Pancreas (tissue), 10 donors: Measurements from ENCODE around the gene POLR3K. TPM values are rescaled to one million over a fixed set of nuclear protein-coding genes. Genes with fewer than 3 reads are reported as not detected.
"Not testable (repeated sequence)": the region's sequence is repeated elsewhere in the genome, so short reads cannot be mapped to it uniquely, and the experiment has no call there.

Source experiments
- ATAC-seq, 4 donors: fragments of 200-7000 bp; cut with Tn5 transposase; one replicate each; pipeline versions ENCODE4 v1.8.0 to v1.9.1; 2020; ENCODE audit warnings: mild to moderate bottlenecking in 4 of 4, moderate library complexity in 4 of 4
- DNase-seq, 6 donors: peaks; one replicate each; pipeline ENCODE4 v3.0.0-alpha.2; 2020
- FAIRE-seq: peaks from 2 replicates; lab custom pipeline; 2012; peaks lifted over from hg19 to GRCh38; lab: Jason Lieb, UNC
- H3K27ac ChIP-seq, 4 donors: fragments of 200-600 bp; sonication (generic); 1 replicate in 3 of 4; 2 replicates in 1 of 4; pipeline versions ENCODE4 v1.5.0 to v1.8.0; 2020
- H3K27me3 ChIP-seq, 4 donors: fragments of 200-600 bp; one replicate each; pipeline ENCODE4 v1.8.0; 2021
- H3K36me3 ChIP-seq, 3 donors: fragments of 200-600 bp; sonication (generic) in 1 of 3; one replicate each; pipeline versions ENCODE4 v1.5.0 to v1.8.0; 2020 to 2021
- H3K4me1 ChIP-seq, 3 donors: fragments of 200-600 bp; one replicate each; pipeline ENCODE4 v1.8.0; 2021
- H3K4me3 ChIP-seq, 4 donors: fragments of 200-600 bp; sonication (generic) in 2 of 4; one replicate each; pipeline versions ENCODE4 v1.5.0 to v1.8.0; 2020 to 2021
- H3K9me3 ChIP-seq, 4 donors: fragments of 200-600 bp; one replicate each; pipeline ENCODE4 v1.8.0; 2021
- WGBS, 2 donors: extraction: QIAGEN DNeasy Blood & Tissue Kit; methylation state at CpG; one replicate each; pipeline ENCODE4 v1.1.7; 2013; 5-methylcytosine and 5-hydroxymethylcytosine counted together
- intact Hi-C, 3 donors: fragments of 100-400 bp; cut with DNase I; formaldehyde crosslinking; loops; one replicate each; pipeline versions ENCODE4 v1.11.1 to v1.14.2; 2022
- polyA plus RNA-seq, 2 donors: library from polyadenylated mRNA; stranded (reverse); fragments of 200-250 nt; gene quantifications; one replicate each; pipeline ENCODE4 v1.2.3, GENCODE V29; 2013
- total RNA-seq, 6 donors: library from RNA; stranded (reverse); fragmentation: NEBNext Ultra II Directional in 4 of 6; extraction: Animal tissue kit (Norgen Biotek cat#: 25700) in 4 of 6; gene quantifications; one replicate each; pipeline versions ENCODE4 v1.2.1 to v1.2.4, GENCODE V29; 2021 to 2023
- TF ChIP-seq, protein P1 (sequence below), 4 donors: fragments of 200-600 bp; sonication (generic) in 3 of 4; IDR thresholded peaks; one replicate each; pipeline versions ENCODE4 v1.5.0 to v1.8.0; 2021; ENCODE audit warnings: antibody characterized with exemption in 4 of 4
- donor health status: healthy with polysubstance abuse.
- donor health status: DM: no; HTN: no; CAD: no; lungs with moderate emphysema.
- donor health status: DM: no; HTN: no; CAD: no.
- donor health status: control.
- donor health status: control.
- donor health status: Bipolar disorder and iron deficiency.
- donor health status: DM: yes; HTN: yes; CAD: no.
- donor health status: DM: no; HTN: no; CAD: no.
- donor health status: DM: no; HTN: no; CAD: no.
- donor health status: DM: yes; HTN: yes; CAD: no.

The POLR3K gene
- total and polyA plus RNA-seq, 8 donors = 2.8 to 5.3 (median 4.1) TPM

DNA sequence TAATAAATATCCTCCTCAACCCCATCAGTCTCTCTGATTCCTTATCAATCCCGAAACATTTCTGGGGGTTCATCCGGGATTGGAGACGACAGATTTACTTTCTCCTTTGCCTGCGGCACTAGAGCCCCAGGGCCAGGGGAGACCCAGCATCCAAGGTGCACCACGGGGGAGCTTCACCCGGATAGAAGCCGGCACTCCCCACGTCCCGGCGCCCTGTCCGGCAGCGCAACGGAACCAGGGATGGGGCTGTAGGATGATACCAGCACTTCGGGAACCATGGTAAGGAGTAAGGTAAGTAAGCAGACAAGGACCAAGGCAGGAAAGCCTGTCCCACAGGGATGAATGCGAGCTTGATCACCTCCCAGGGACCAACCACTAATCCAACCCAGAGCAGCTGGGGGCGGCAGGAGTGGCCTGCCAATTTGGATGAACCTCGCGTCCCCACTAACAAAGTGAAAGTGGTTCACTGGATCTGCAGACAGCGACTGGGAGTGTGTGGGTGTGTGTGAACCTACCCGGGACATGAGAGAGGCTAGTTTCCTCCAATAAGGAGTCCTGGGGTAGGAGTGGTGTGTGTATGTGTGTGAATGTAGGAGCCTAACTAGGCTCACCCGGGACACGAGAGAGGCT is 11.9 kb downstream of the POLR3K start:
- Histone ChIP-seq H3K4me3 (no peak overlapping the region), H3K9me3 (no peaks in the 10 kb centered on the region), H3K27me3 (no peaks in the 10 kb centered on the region), H3K36me3 (no peaks in the 10 kb centered on the region), H3K4me1 (no peaks in the 10 kb centered on the region), H3K27ac (no peak overlapping the region)
- FAIRE-seq (no peak), DNase-seq (no peak), ATAC-seq (no peak)
- intact Hi-C loops = no loop called here
- TF ChIP-seq, protein P1, sequence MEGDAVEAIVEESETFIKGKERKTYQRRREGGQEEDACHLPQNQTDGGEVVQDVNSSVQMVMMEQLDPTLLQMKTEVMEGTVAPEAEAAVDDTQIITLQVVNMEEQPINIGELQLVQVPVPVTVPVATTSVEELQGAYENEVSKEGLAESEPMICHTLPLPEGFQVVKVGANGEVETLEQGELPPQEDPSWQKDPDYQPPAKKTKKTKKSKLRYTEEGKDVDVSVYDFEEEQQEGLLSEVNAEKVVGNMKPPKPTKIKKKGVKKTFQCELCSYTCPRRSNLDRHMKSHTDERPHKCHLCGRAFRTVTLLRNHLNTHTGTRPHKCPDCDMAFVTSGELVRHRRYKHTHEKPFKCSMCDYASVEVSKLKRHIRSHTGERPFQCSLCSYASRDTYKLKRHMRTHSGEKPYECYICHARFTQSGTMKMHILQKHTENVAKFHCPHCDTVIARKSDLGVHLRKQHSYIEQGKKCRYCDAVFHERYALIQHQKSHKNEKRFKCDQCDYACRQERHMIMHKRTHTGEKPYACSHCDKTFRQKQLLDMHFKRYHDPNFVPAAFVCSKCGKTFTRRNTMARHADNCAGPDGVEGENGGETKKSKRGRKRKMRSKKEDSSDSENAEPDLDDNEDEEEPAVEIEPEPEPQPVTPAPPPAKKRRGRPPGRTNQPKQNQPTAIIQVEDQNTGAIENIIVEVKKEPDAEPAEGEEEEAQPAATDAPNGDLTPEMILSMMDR (IDR thresholded peaks at IDR 0.05) = no peak
- 93 to 96% methylated on average over 20 to 22 of the region's 22 CpGs for WGBS, 2 donors

DNA sequence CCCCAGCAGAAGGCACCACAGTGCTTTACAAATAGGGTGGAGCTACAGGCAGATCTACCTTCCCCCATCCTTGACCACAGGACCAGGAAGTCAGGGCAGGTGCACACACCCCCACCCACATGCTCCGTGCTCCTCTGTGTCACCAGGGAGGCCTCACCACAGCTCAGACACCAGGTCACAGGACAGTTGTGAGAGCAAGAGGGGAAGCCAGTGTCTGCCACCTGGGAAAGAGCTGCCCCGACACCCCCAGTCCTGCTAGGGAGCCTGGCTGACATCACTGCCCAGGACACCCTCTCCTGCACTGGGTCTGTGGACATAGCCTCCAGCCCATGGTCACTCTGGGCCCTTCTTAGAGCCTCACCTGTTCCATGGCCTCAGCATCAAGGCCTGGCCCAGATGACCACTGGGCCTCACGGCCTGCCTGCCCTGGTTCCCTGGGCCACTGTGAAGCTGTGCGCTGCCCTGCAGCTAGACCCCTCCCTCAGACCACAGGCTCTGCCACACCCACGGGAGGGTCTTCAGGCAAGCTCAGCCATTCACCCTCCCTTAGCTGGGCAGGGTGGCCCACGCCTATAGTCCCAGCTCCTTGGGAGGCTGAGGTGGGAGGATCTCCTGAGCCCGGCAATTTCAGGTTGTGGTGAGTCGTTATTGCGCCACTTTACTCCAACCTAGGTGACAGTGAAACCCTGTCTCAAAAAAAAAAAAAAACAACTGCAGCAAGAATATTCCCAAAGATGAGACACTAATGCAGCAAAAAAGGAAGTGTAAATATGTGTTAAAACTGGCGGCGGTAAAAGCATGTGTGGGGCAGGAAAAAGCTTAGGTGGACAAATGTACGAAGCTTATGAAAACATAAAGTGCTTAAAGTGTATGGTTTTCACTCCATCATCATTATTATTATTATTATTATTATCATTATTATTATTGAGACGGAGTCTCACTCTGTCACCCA is 14.2 kb downstream of the POLR3K start:
- H3K4me1 ChIP-seq = no peaks in the 10 kb centered on the region
- no peak overlapping the region for H3K27ac ChIP-seq
- 85 to 90% methylated on average over 13 of the region's 13 CpGs for WGBS, 2 donors
- ATAC-seq (peak in 3 of 4 donors; percentile 71 to 75 (median 71)), FAIRE-seq (no peak), DNase-seq (peak in 1 of 6 donors; percentile 20)
- H3K27me3 ChIP-seq = no peaks in the 10 kb centered on the region
- TF ChIP-seq, protein P1 (IDR thresholded peaks at IDR 0.05) = no peak
- no peak overlapping the region for H3K4me3 ChIP-seq
- no peaks in the 10 kb centered on the region for H3K36me3 ChIP-seq
- H3K9me3 ChIP-seq = no peaks in the 10 kb centered on the region
- intact Hi-C loops = no loop called here

DNA sequence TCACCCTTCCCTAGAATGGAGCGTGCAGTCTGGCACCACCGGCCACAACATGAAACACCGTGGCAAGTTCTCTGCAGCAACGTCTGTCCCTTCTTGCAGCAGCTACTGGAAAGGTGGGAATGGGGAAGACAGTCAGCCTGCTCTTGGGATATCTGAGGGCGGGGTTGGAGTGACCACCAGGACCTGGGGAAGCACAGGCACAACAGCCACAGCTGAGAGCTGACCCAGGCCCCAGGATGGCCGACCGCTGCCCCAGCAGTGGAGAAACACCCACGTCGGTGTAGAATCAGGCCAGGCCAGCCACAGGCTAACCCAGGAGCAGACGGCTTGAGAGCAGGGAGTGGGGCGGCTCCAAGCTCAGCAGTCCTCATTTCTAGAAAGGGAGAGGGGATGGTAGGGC is 15.2 kb downstream of the POLR3K start:
- not testable (repeated sequence) for ATAC-seq, H3K27ac ChIP-seq

DNA sequence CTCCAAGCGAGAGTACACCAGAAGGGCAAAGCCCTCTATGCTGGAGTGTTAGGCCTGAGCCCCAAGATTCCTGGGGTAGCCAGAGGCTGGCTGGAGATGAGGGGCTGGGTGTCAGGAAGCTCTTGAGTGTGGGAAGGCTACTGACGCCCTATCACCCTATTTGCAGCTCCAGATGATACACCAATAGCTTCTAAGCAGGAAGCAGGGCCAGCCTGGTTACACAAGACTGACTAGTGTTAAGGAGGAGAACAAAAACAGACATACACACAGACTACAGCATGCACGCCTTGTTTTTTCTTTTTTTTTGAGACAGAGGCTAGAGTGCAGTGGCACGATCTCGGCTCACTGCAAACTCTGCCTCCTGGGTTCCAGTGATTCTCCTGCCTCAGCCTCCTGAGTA is 15.9 kb downstream of the POLR3K start:
- ATAC-seq = no peak
- intact Hi-C loops = no loop called here
- no peaks in the 10 kb centered on the region for H3K4me1 ChIP-seq
- TF ChIP-seq, protein P1 (IDR thresholded peaks at IDR 0.05) = no peak
- H3K9me3 ChIP-seq = no peaks in the 10 kb centered on the region
- H3K27ac ChIP-seq = no peak overlapping the region
- 93 to 94% methylated on average over 5 of the region's 5 CpGs for whole genome bisulfite sequencing, 2 donors
- no peaks in the 10 kb centered on the region for H3K36me3 ChIP-seq
- no peak for DNase-seq
- no peaks in the 10 kb centered on the region for H3K27me3 ChIP-seq
- FAIRE-seq = no peak
- no peak overlapping the region for H3K4me3 ChIP-seq

More for the DNA sequence above, 15.2 kb downstream of the POLR3K start:
- FAIRE-seq, H3K27me3 ChIP-seq, H3K36me3 ChIP-seq, H3K9me3 ChIP-seq, H3K4me3 ChIP-seq, intact Hi-C loops, H3K4me1 ChIP-seq: not testable (repeated sequence)
- peak in 1 of 6 donors; percentile 15 for DNase-seq
- WGBS, 2 donors = 93 to 95% methylated on average over 10 to 11 of the region's 11 CpGs

DNA sequence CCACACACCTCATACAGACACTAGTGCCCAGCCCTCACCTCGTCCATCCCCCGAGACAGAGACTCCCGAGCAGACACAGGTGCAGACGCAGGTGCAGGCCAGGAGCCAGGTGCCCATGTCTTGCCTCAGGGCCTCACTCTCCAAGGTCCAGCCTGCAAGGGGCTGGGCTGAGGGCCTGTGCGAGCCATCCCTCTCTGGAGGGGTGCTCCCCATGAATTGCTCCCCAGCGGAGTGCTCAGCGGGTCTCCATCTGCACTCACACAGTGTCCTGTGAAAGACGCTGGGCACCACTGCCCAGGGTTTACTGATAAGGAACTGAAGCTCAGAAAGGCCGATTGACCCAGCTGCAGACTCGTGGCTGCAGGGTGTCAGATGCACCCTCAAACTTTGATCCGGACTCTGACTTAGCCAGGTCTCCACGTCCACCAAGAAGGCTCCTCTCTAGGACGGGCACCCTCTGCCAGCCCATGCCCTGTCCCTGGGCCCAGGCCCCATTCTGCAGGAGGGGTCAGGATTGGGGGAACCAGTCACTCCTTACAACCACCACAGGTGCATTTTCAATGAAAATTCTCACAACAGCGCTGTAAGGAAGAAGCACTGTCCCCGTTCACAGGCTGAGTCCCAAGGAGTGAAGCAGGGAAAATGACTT is 16.9 kb downstream of the POLR3K start:
- no peak for ATAC-seq
- H3K27ac ChIP-seq = no peak overlapping the region
- 70 to 78% methylated on average over 15 of the region's 15 CpGs for WGBS, 2 donors
- no peaks in the 10 kb centered on the region for H3K36me3 ChIP-seq
- no peak for FAIRE-seq
- DNase-seq = no peak
- no peak overlapping the region for H3K4me3 ChIP-seq
- no peaks in the 10 kb centered on the region for H3K4me1 ChIP-seq
- no peaks in the 10 kb centered on the region for H3K9me3 ChIP-seq
- no peaks in the 10 kb centered on the region for H3K27me3 ChIP-seq
- TF ChIP-seq, protein P1 (IDR thresholded peaks at IDR 0.05) = no peak
- intact Hi-C loops = no loop called here
